ENCODE results near the gene LRP5.
A peak's percentile ranks its signal among the peaks of the same experiment; 100 is the strongest.

DNA sequence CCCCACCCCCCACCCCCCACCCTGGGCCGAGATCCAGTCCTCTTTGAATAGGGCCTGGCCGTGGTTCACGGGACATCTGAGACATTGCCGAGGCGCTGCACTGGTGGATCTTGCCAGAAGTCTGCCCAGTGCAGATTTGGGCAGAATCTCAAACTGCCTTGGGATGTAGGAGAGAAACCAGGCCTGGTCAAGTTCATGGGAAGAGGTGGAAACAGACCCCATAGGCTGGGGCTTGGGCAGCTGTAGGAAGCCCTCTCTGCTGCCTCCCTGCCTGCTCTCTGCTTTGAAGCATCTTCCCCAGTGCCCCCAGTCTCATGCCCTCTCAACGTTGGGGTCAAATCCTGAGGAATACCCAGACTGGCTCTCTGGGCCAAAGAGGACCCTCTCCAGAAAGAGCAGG lies 132.2 kb downstream of the LRP5 start:
- TF ChIP-seq, protein P1, sequence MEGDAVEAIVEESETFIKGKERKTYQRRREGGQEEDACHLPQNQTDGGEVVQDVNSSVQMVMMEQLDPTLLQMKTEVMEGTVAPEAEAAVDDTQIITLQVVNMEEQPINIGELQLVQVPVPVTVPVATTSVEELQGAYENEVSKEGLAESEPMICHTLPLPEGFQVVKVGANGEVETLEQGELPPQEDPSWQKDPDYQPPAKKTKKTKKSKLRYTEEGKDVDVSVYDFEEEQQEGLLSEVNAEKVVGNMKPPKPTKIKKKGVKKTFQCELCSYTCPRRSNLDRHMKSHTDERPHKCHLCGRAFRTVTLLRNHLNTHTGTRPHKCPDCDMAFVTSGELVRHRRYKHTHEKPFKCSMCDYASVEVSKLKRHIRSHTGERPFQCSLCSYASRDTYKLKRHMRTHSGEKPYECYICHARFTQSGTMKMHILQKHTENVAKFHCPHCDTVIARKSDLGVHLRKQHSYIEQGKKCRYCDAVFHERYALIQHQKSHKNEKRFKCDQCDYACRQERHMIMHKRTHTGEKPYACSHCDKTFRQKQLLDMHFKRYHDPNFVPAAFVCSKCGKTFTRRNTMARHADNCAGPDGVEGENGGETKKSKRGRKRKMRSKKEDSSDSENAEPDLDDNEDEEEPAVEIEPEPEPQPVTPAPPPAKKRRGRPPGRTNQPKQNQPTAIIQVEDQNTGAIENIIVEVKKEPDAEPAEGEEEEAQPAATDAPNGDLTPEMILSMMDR (IDR thresholded peaks at IDR 0.05) = no peak
- TF ChIP-seq POLR2A (IDR thresholded peaks at IDR 0.05) = no peak
- peak in 3 of 4 donors; percentile 12 to 34 (median 25) for TF ChIP-seq POLR2AphosphoS5 (IDR thresholded peaks at IDR 0.05)
- TF ChIP-seq EP300 (IDR thresholded peaks at IDR 0.05) = no peak
